A673 (cell line): Measurements from ENCODE around the gene ACSF3. TPM values are rescaled to one million over a fixed set of nuclear protein-coding genes. Genes with fewer than 3 reads are reported as not detected.

Experiments used
- BruUV-seq: library from RNA; stranded (reverse); fragments of 400-500 nt; replicated peaks from 2 replicates; lab custom pipeline; 2021; lab: Mats Ljungman, UMichigan
- CTCF ChIA-PET: fragments of 300-600 bp; sonication (Branson Sonifier 250); formaldehyde crosslinking; loops from one replicate; lab custom pipeline; 2022; ENCODE audit warnings: antibody characterized with exemption; lab: Charles Lee
- POLR2A ChIA-PET: fragments of 300-600 bp; sonication (Branson Sonifier 250); formaldehyde crosslinking; loops from one replicate; lab custom pipeline; 2022; ENCODE audit warnings: antibody characterized with exemption; ENCODE audit not compliant: low non-redundant PET; lab: Charles Lee
- DNase-seq: peaks from one replicate; pipeline ENCODE4 v3.0.0-alpha.2; 2015; ENCODE audit warnings: low spot score
- H3K27ac ChIP-seq: fragments of 200-600 bp; sonication (generic); 2 replicates; pipeline ENCODE4 v1.5.1; 2016; ENCODE audit warnings: mixed run types, low read depth, mild to moderate bottlenecking, mixed read lengths, antibody characterized with exemption, low read length; ENCODE audit not compliant: poor library complexity, severe bottlenecking
- H3K27me3 ChIP-seq: fragments of 200-600 bp; sonication (generic); replicated peaks from 2 replicates; pipeline ENCODE4 v1.6.1; 2017; ENCODE audit warnings: mixed run types, low read depth, mild to moderate bottlenecking, mixed read lengths, antibody characterized with exemption, low read length; ENCODE audit not compliant: insufficient read depth, poor library complexity
- H3K36me3 ChIP-seq: fragments of 200-600 bp; sonication (generic); 2 replicates; pipeline ENCODE4 v1.6.1; 2016; ENCODE audit warnings: mixed run types, mild to moderate bottlenecking, mixed read lengths, antibody characterized with exemption, low read length; ENCODE audit not compliant: insufficient read depth, poor library complexity, severe bottlenecking
- H3K4me1 ChIP-seq: fragments of 200-600 bp; sonication (generic); 2 replicates; pipeline ENCODE4 v1.6.1; 2017; ENCODE audit warnings: mixed run types, mild to moderate bottlenecking, mixed read lengths, antibody characterized with exemption, low read length; ENCODE audit not compliant: insufficient read depth, poor library complexity, severe bottlenecking
- H3K4me3 ChIP-seq: fragments of 200-600 bp; sonication (generic); 2 replicates; pipeline ENCODE4 v1.5.1; 2016; ENCODE audit warnings: low read depth, mixed run types, mild to moderate bottlenecking, mixed read lengths, low read length; ENCODE audit not compliant: poor library complexity, severe bottlenecking
- H3K9me3 ChIP-seq: fragments of 200-600 bp; sonication (generic); 2 replicates; pipeline ENCODE4 v1.6.1; 2016; ENCODE audit warnings: mixed run types, low read depth, mild to moderate bottlenecking, mixed read lengths, antibody characterized with exemption, low read length; ENCODE audit not compliant: poor library complexity, severe bottlenecking
- CTCF ChIP-seq: fragments of 300-800, 200-600 bp; sonication (generic); conservative IDR thresholded peaks from 2 replicates; pipeline ENCODE4 v1.5.1; 2017; ENCODE audit warnings: low read depth, mild to moderate bottlenecking, antibody characterized with exemption, low read length, moderate library complexity, mixed read lengths
- EZH2 ChIP-seq: fragments of 200-600 bp; sonication (generic); IDR thresholded peaks from 2 replicates; pipeline ENCODE4 v1.6.1; 2017; ENCODE audit warnings: borderline replicate concordance, low read depth, mild to moderate bottlenecking, mixed read lengths, antibody characterized with exemption, low read length; ENCODE audit not compliant: poor library complexity, severe bottlenecking
- intact Hi-C: fragments of 100-400 bp; cut with micrococcal nuclease; formaldehyde crosslinking; loops from one replicate; pipeline ENCODE4 v1.10.0; 2022; ENCODE audit not compliant: unreplicated experiment
- total RNA-seq: library from RNA; stranded (reverse); gene quantifications from 2 replicates; pipeline ENCODE4 v1.2.3, GENCODE V29; 2021

Gene ACSF3
- total RNA-seq, 1 experiment from 2014 or later: 27.7 TPM

- Histone ChIP-seq H3K27me3 (no peaks in the 10 kb centered on the region), H3K36me3 (no peaks in the 10 kb centered on the region), H3K4me3 (no peak overlapping the region), H3K4me1 (peaks cover 7% of the 10 kb centered on the region), H3K9me3 (no peaks in the 10 kb centered on the region), H3K27ac (no peak overlapping the region)
- no peak for DNase-seq
- CTCF ChIA-PET: no interaction called here
- POLR2A ChIA-PET: no interaction called here
- BruUV-seq: no TSS peak
- no peak for TF ChIP-seq CTCF
- TF ChIP-seq EZH2: no peak
- intact Hi-C loops: loop anchor here (5.0 kb wide), 1 partner anchor 298 kb away; no protein-coding TSS in a partner anchor
Observed at GRCh38 chr16:89189358-89190025, 95.8 kb downstream of the ACSF3 start.

GRCh38 chr16:89190150-89190958, 96.7 kb downstream of the ACSF3 start:
- no peak overlapping the region for H3K27ac ChIP-seq
- no peak for TF ChIP-seq CTCF
- no peak for TF ChIP-seq EZH2
- intact Hi-C loops: loop anchor here (5.0 kb wide), 1 partner anchor 297 kb away; no protein-coding TSS in a partner anchor
- CTCF ChIA-PET: no interaction called here
- H3K36me3 ChIP-seq: no peaks in the 10 kb centered on the region
- no peak overlapping the region for H3K4me3 ChIP-seq
- no peak for DNase-seq
- peaks cover 7% of the 10 kb centered on the region for H3K4me1 ChIP-seq
- no peaks in the 10 kb centered on the region for H3K27me3 ChIP-seq
- no peaks in the 10 kb centered on the region for H3K9me3 ChIP-seq
- no TSS peak for BruUV-seq
- POLR2A ChIA-PET: no interaction called here

GRCh38 chr16:89191033-89191900, 97.6 kb downstream of the ACSF3 start:
- H3K4me3 ChIP-seq: peak overlapping the region; percentile 49
- TF ChIP-seq EZH2: no peak
- no peak for TF ChIP-seq CTCF
- intact Hi-C loops: loop anchor here (5.0 kb wide), 1 partner anchor 296 kb away; no protein-coding TSS in a partner anchor
- DNase-seq: no peak
- POLR2A ChIA-PET: no interaction called here
- H3K27ac ChIP-seq: no peak overlapping the region
- BruUV-seq: no TSS peak
- H3K27me3 ChIP-seq: no peaks in the 10 kb centered on the region
- H3K36me3 ChIP-seq: no peaks in the 10 kb centered on the region
- no peaks in the 10 kb centered on the region for H3K9me3 ChIP-seq
- H3K4me1 ChIP-seq: peaks cover 7% of the 10 kb centered on the region
- CTCF ChIA-PET: no interaction called here
